ENCODE measurements around the gene MRPS16.

- TF ChIP-seq CTCF (conservative IDR thresholded peaks at IDR 0.05) (no peak), EZH2 (IDR thresholded peaks at IDR 0.05; ENCODE audit: low read depth) (no peak)
These were observed 44.5 kb upstream of the MRPS16 start for GRCh38 chr10:73296946-73297345.
